GM12878 (cell line): ENCODE data around the gene CCDC186. TPM values are rescaled to one million over a fixed set of nuclear protein-coding genes. Genes with fewer than 3 reads are reported as not detected.

Experiments
- ATAC-seq: fragments of 200-7000 bp; cut with Tn5 transposase; 3 replicates; pipeline ENCODE4 v1.9.1; 2020; ENCODE audit warnings: mild to moderate bottlenecking, moderate library complexity
- BruUV-seq: library from RNA; stranded (reverse); fragments of 400-500 nt; replicated peaks from 2 replicates; lab custom pipeline; 2021; lab: Mats Ljungman, UMichigan
- CTCF ChIA-PET: fragments of 300-600 bp; sonication (Branson Sonifier 250); formaldehyde crosslinking; extraction: SDS; loops from one replicate; lab custom pipeline; 2021; ENCODE audit warnings: inconsistent platforms; lab: Yijun Ruan, JAX
- POLR2A ChIA-PET: fragments of 350-600 bp; formaldehyde crosslinking; extraction: SDS; loops from one replicate; lab custom pipeline; 2021; ENCODE audit warnings: inconsistent platforms; lab: Charles Lee
- RAD21 ChIA-PET: fragments of 300-600 bp; sonication (Branson Sonifier 250); formaldehyde crosslinking; loops from one replicate; lab custom pipeline; 2023; ENCODE audit warnings: antibody characterized with exemption; ENCODE audit not compliant: unreplicated experiment; lab: Charles Lee
- SMC1A ChIA-PET: fragments of 300-600 bp; sonication (Branson Sonifier 250); formaldehyde crosslinking; loops from one replicate; lab custom pipeline; 2023; ENCODE audit not compliant: unreplicated experiment, uncharacterized antibody; lab: Charles Lee
- DNase-seq: peaks from one replicate; pipeline ENCODE4 v3.0.0-alpha.2; 2011; ENCODE audit warnings: low read depth, low spot score
- FAIRE-seq: peaks from 3 replicates; lab custom pipeline; 2011; peaks lifted over from hg19 to GRCh38; lab: Jason Lieb, UNC
- H2AFZ ChIP-seq: 2 replicates; pipeline ENCODE4 v1.6.0; 2011; ENCODE audit warnings: low read depth, low read length, control low read depth; ENCODE audit not compliant: control insufficient read depth
- H3K27ac ChIP-seq: 2 replicates; pipeline ENCODE4 v1.5.1; 2011; ENCODE audit warnings: control low read depth; ENCODE audit not compliant: control insufficient read depth, insufficient read depth
- H3K27me3 ChIP-seq, 2 experiments: replicated peaks in 1 of 2; 2 replicates each; pipeline versions ENCODE4 v1.6.0 to v1.6.1; 2011; ENCODE audit warnings: low read length in 1 of 2; ENCODE audit not compliant: control insufficient read depth in 2 of 2, insufficient read depth in 2 of 2
- H3K36me3 ChIP-seq, 2 experiments: 2 replicates each; pipeline ENCODE4 v1.5.1; 2011; ENCODE audit warnings: low read length in 1 of 2; ENCODE audit not compliant: control insufficient read depth in 2 of 2, insufficient read depth in 2 of 2
- H3K4me1 ChIP-seq: 2 replicates; pipeline ENCODE4 v1.6.1; 2011; ENCODE audit warnings: mild to moderate bottlenecking, low read length, moderate library complexity, mixed read lengths; ENCODE audit not compliant: control insufficient read depth, insufficient read depth
- H3K4me2 ChIP-seq: 2 replicates; pipeline ENCODE4 v1.6.0; 2011; ENCODE audit warnings: control low read depth; ENCODE audit not compliant: control insufficient read depth, insufficient read depth
- H3K4me3 ChIP-seq: fragments of 200-600 bp; sonication (generic); 2 replicates; pipeline ENCODE4 v1.5.1; 2016
- H3K79me2 ChIP-seq: 2 replicates; pipeline ENCODE4 v1.6.0; 2011; ENCODE audit warnings: low read length; ENCODE audit not compliant: control insufficient read depth, insufficient read depth
- H3K9ac ChIP-seq: 2 replicates; pipeline ENCODE4 v1.8.0; 2011; ENCODE audit warnings: low read length, control low read depth, mixed read lengths; ENCODE audit not compliant: control insufficient read depth, insufficient read depth
- H3K9me3 ChIP-seq: replicated peaks from 3 replicates; pipeline ENCODE4 v1.5.1; 2011; ENCODE audit warnings: mild to moderate bottlenecking, low read length; ENCODE audit not compliant: control insufficient read depth, insufficient read depth
- H4K20me1 ChIP-seq: 2 replicates; pipeline ENCODE4 v1.6.0; 2011; ENCODE audit not compliant: control insufficient read depth, insufficient read depth
- BHLHE40 ChIP-seq, 2 experiments: fragments of 450-650 bp in 1 of 2; IDR thresholded peaks; 2 replicates each; pipeline ENCODE4 v1.6.1; 2011 to 2017; ENCODE audit warnings: low read depth in 2 of 2, borderline replicate concordance in 1 of 2, improper control_type of control experiment in 1 of 2, low read length in 1 of 2, mild to moderate bottlenecking in 1 of 2
- CEBPZ ChIP-seq: fragments of 150-350 bp; IDR thresholded peaks from 2 replicates; pipeline ENCODE4 v1.6.1; 2016; ENCODE audit warnings: low read depth, low read length
- E2F4 ChIP-seq: IDR thresholded peaks from 2 replicates; pipeline ENCODE4 v1.6.1; 2012; ENCODE audit warnings: low read depth, low read length, improper control_type of control experiment
- ETV6 ChIP-seq, 2 experiments: fragments of 450-650 bp in 1 of 2; IDR thresholded peaks in 1 of 2; conservative IDR thresholded peaks in 1 of 2; 2 replicates each; pipeline ENCODE4 v1.6.1; 2014; ENCODE audit warnings: antibody characterized with exemption in 1 of 2, borderline replicate concordance in 1 of 2, low read depth in 1 of 2, mild to moderate bottlenecking in 1 of 2, moderate library complexity in 1 of 2
- IKZF2 ChIP-seq, 2 experiments: fragments of 450-650 bp; IDR thresholded peaks; 2 replicates each; pipeline ENCODE4 v1.6.1; 2017; ENCODE audit warnings: mild to moderate bottlenecking in 2 of 2, moderate library complexity in 2 of 2
- KLF5 ChIP-seq: fragments of 450-650 bp; IDR thresholded peaks from 2 replicates; pipeline ENCODE4 v1.6.1; 2014; ENCODE audit warnings: mild to moderate bottlenecking; ENCODE audit not compliant: partially characterized antibody
- MYC ChIP-seq: IDR thresholded peaks from 2 replicates; pipeline ENCODE4 v1.6.1; 2011; ENCODE audit warnings: mild to moderate bottlenecking, low read length, moderate library complexity, inconsistent platforms; ENCODE audit not compliant: insufficient read depth, insufficient replicate concordance, insufficient read length, severe bottlenecking
- NR2C1 ChIP-seq: fragments of 450-650 bp; IDR thresholded peaks from 2 replicates; pipeline ENCODE4 v1.6.1; 2017; ENCODE audit warnings: antibody characterized with exemption, mild to moderate bottlenecking, moderate library complexity
- RB1 ChIP-seq: fragments of 450-650 bp; formaldehyde crosslinking; IDR thresholded peaks from 2 replicates; pipeline ENCODE4 v1.6.1; 2017; ENCODE audit warnings: mild to moderate bottlenecking, borderline replicate concordance
- RUNX3 ChIP-seq: IDR thresholded peaks from 2 replicates; pipeline ENCODE4 v1.6.1; 2012; ENCODE audit warnings: low read length, inconsistent platforms
- TCF7 ChIP-seq: IDR thresholded peaks from 2 replicates; pipeline ENCODE4 v1.6.1; 2014; ENCODE audit warnings: antibody characterized with exemption, borderline replicate concordance
- WRNIP1 ChIP-seq: IDR thresholded peaks from 2 replicates; pipeline ENCODE4 v1.6.1; 2011; ENCODE audit warnings: low read depth, low read length, improper control_type of control experiment, borderline replicate concordance
- whole genome bisulfite sequencing: methylation state at CpG from one replicate; pipeline ENCODE4 v1.1.6; 2016; ENCODE audit warnings: low lambda C conversion rate; ENCODE audit not compliant: insufficient replicate concordance, insufficient coverage; ENCODE audit errors: missing lambda C conversion rate; 5-methylcytosine and 5-hydroxymethylcytosine counted together
- in situ Hi-C: fragments of 300-500 bp; cut with MboI; formaldehyde crosslinking; loops from 9 replicates; pipeline ENCODE4 v1.14.3; 2018; ENCODE audit warnings: mixed read lengths
- intact Hi-C: fragments of 100-400 bp; cut with micrococcal nuclease; formaldehyde crosslinking; loops from one replicate; pipeline ENCODE4 v1.14.2; 2022; ENCODE audit not compliant: unreplicated experiment
- polyA plus RNA-seq, 11 experiments: library from polyadenylated mRNA; depleted of rRNA in 4 of 11; unstranded in 6 of 11; stranded (reverse) in 5 of 11; fragments of >200 nt; fragmentation: Nextera tagmentation in 4 of 11; fragmentation: Illumina TruSeq in 1 of 11; extraction: Ambion mirVana in 4 of 11; extraction: Trizol in 1 of 11; gene quantifications; 1 replicate in 1 of 11; 2 replicates in 10 of 11; pipeline versions ENCODE4 v1.2.1 to v1.2.3, GENCODE V29; 2011 to 2016; ENCODE audit warnings: inconsistent platforms in 2 of 11, missing spikeins in 2 of 11, low read depth in 1 of 11
- total RNA-seq, 4 experiments: library from RNA; depleted of rRNA in 3 of 4; stranded (reverse); fragments of >200 nt in 3 of 4; fragmentation: Illumina TruSeq in 1 of 4; extraction: Trizol in 1 of 4; gene quantifications; 2 replicates each; pipeline versions ENCODE4 v1.2.1 to v1.2.3, GENCODE V29; 2013 to 2021
- TF ChIP-seq, protein P1 (sequence below): fragments of 450-650 bp; formaldehyde crosslinking; IDR thresholded peaks from 2 replicates; pipeline ENCODE4 v1.4.0; 2022; ENCODE audit warnings: mild to moderate bottlenecking, moderate library complexity

Gene CCDC186
- total and polyA plus RNA-seq, 10 of the 15 experiments (the other 5 are each of a cell fraction or from before 2014, with no cell fraction given), result 3.5 to 13.1 (median 7.3) TPM

- ChIA-PET RAD21 (interaction anchor here (0.6 to 9.6 kb wide), 10 partner anchors 64 to 1872 kb away, joined by 3 to 157 read pairs (median 5); no protein-coding TSS in a partner anchor), CTCF (interaction anchor here (0.9 to 13.9 kb wide), 24 partner anchors 12 to 423 kb away, joined by 3 to 295 read pairs (median 6); partner anchors contain the start of gene CASP7), SMC1A (interaction anchor here (0.6 to 18.1 kb wide), 23 partner anchors 13 to 416 kb away, joined by 3 to 291 read pairs (median 4); no protein-coding TSS in a partner anchor), POLR2A (no interaction called here)
- H2AFZ ChIP-seq, result no peak overlapping the region
- BruUV-seq, result no TSS peak
- WGBS, result 25% methylated on average over 2 of the region's 2 CpGs
- ATAC-seq (no peak), FAIRE-seq (no peak), DNase-seq (no peak)
- H3K9ac ChIP-seq, result no peak overlapping the region
- intact Hi-C loops, result loop anchor here (2.0 to 5.0 kb wide), 2 partner anchors 245 to 397 kb away; no protein-coding TSS in a partner anchor
- H3K4me3 ChIP-seq, result no peak overlapping the region
- H3K27ac ChIP-seq, result no peak overlapping the region
- peaks cover 28% of the 10 kb centered on the region for H3K4me1 ChIP-seq
- no peak overlapping the region for H3K4me2 ChIP-seq
- no peaks in the 10 kb centered on the region for H4K20me1 ChIP-seq
- H3K36me3 ChIP-seq, result no peaks in the 10 kb centered on the region
- no peaks in the 10 kb centered on the region for H3K9me3 ChIP-seq
- TF ChIP-seq KLF5 (no peak), ETV6 (conservative IDR thresholded peaks at IDR 0.05 in 1 of 2, IDR thresholded peaks at IDR 0.05 in 1 of 2; ENCODE audit: borderline replicate concordance in 1 of 2, low read depth in 1 of 2) (no peak), BHLHE40 (IDR thresholded peaks at IDR 0.05; ENCODE audit: borderline replicate concordance in 1 of 2, low read depth in 2 of 2, low read length in 1 of 2) (no peak), CEBPZ (no peak), RUNX3 (no peak), NR2C1 (no peak), TCF7 (no peak), E2F4 (no peak), WRNIP1 (no peak), MYC (no peak), IKZF2 (IDR thresholded peaks at IDR 0.05) (no peak), RB1 (no peak)
- TF ChIP-seq, protein P1, sequence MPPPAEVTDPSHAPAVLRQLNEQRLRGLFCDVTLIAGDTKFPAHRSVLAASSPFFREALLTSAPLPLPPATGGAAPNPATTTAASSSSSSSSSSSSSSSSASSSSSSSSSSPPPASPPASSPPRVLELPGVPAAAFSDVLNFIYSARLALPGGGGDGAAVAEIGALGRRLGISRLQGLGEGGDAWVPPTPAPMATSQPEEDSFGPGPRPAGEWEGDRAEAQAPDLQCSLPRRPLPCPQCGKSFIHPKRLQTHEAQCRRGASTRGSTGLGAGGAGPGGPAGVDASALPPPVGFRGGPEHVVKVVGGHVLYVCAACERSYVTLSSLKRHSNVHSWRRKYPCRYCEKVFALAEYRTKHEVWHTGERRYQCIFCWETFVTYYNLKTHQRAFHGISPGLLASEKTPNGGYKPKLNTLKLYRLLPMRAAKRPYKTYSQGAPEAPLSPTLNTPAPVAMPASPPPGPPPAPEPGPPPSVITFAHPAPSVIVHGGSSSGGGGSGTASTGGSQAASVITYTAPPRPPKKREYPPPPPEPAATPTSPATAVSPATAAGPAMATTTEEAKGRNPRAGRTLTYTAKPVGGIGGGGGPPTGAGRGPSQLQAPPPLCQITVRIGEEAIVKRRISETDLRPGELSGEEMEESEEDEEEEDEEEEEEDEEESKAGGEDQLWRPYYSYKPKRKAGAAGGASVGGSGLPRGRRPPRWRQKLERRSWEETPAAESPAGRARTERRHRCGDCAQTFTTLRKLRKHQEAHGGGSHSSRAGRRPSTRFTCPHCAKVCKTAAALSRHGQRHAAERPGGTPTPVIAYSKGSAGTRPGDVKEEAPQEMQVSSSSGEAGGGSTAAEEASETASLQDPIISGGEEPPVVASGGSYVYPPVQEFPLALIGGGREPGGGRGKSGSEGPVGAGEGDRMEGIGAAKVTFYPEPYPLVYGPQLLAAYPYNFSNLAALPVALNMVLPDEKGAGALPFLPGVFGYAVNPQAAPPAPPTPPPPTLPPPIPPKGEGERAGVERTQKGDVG (CRISPR knock-in tag), result no peak
- in situ Hi-C loops, result loop anchor here (5.0 kb wide), 2 partner anchors 305 to 395 kb away; no protein-coding TSS in a partner anchor
- no peaks in the 10 kb centered on the region; a peak in 2 of 4 replicates for H3K27me3 ChIP-seq
- no peaks in the 10 kb centered on the region for H3K79me2 ChIP-seq
Measured at GRCh38 chr10:114102256-114102655, 71.7 kb downstream of the CCDC186 start.
